ENCODE results near the gene SCAMP3. TPM values are rescaled to one million over a fixed set of nuclear protein-coding genes. Genes with fewer than 3 reads are reported as not detected.

The SCAMP3 gene
- total and polyA plus RNA-seq, 2 experiments from 2014 or later: 50.5 to 52.5 TPM

- peak; percentile 61 for DNase-seq (ENCODE audit: low spot score)
- H3K36me3 ChIP-seq (ENCODE audit: insufficient read depth): no peaks in the 10 kb centered on the region
- H3K4me2 ChIP-seq: peak within 1 kb of the TSS; percentile 99
- peaks cover 30% of the 10 kb centered on the region for H3K4me1 Mint-ChIP-seq
- ATAC-seq: peak; percentile 10
- 0 out of 2 replicates have a peak, but pooled peaks cover 7% of the 10 kb centered on the region for H3K79me2 ChIP-seq (replicated peaks; ENCODE audit: insufficient read depth)
- peaks cover 21% of the 10 kb centered on the region for H3K36me3 Mint-ChIP-seq (ENCODE audit: low read depth)
- H3K9me3 Mint-ChIP-seq: no peaks in the 10 kb centered on the region; the same call in 1 of the 3 replicates
- H3K4me3 Mint-ChIP-seq: peak within 1 kb of the TSS; percentile 88
- peak within 1 kb of the TSS; percentile 97 for H2AFZ ChIP-seq
- no peaks in the 10 kb centered on the region; the same call in 1 of the 2 replicates for H4K20me1 ChIP-seq (replicated peaks; ENCODE audit: insufficient read depth)
- peak within 1 kb of the TSS; percentile 93 for H3K27ac Mint-ChIP-seq
- H3K4me1 ChIP-seq (ENCODE audit: insufficient read depth): peaks cover 21% of the 10 kb centered on the region
- peaks cover 32% of the 10 kb centered on the region for H3F3A ChIP-seq (replicated peaks; ENCODE audit: low read depth)
- H3K27me3 ChIP-seq (ENCODE audit: insufficient read depth): peaks cover 6% of the 10 kb centered on the region; the same call in 1 of the 2 replicates
- peak within 1 kb of the TSS; percentile 90 for H3K27ac ChIP-seq (ENCODE audit: low read depth)
- H3K9me2 ChIP-seq (ENCODE audit: insufficient read depth): no peaks in the 10 kb centered on the region
- peak within 1 kb of the TSS; percentile 99 for H3K4me3 ChIP-seq
- TF ChIP-seq ZNF331 (CRISPR knock-in tag; IDR thresholded peaks at IDR 0.05; ENCODE audit: low read depth) (no peak), CTCF (conservative IDR thresholded peaks at IDR 0.05; ENCODE audit: low read depth in 2 of 2) (no peak), ZNF462 (CRISPR knock-in tag; IDR thresholded peaks at IDR 0.05) (no peak), CREB1 (CRISPR knock-in tag; IDR thresholded peaks at IDR 0.05; ENCODE audit: low read depth) (no peak), STAT1 (IDR thresholded peaks at IDR 0.05; ENCODE audit: unreplicated experiment) (no peak), EZH2phosphoT487 (IDR thresholded peaks at IDR 0.05; ENCODE audit: unreplicated experiment) (no peak), ETS1 (IDR thresholded peaks at IDR 0.05) (no peak), NANOG (IDR thresholded peaks at IDR 0.05; ENCODE audit: borderline replicate concordance) (no peak), ZNF114 (CRISPR knock-in tag; IDR thresholded peaks at IDR 0.05) (no peak), EZH2 (IDR thresholded peaks at IDR 0.05; ENCODE audit: low read depth, unreplicated experiment) (no peak), POLR2AphosphoS5 (IDR thresholded peaks at IDR 0.05; ENCODE audit: low read depth) (no peak), JUNB (IDR thresholded peaks at IDR 0.05; ENCODE audit: unreplicated experiment) (no peak), REST (IDR thresholded peaks at IDR 0.05; ENCODE audit: unreplicated experiment) (no peak)
- peaks cover 49% of the 10 kb centered on the region for H3K27me3 Mint-ChIP-seq (ENCODE audit: insufficient read depth, low read depth, poor library complexity)
These were observed 54.2 kb downstream of the SCAMP3 start, which contains the start of gene THBS3 for GRCh38 chr1:155207806-155208540. THBS3 (minus strand) TSS chr1:155207897; CDS start chr1:155207876, 21 bp downstream.
